Measurements from ENCODE around the gene MAGEC1.
"Not testable (repeated sequence)": the region's sequence is repeated elsewhere in the genome, so short reads cannot be mapped to it uniquely, and the experiment has no call there.

MAGEC1 gene, protein sequence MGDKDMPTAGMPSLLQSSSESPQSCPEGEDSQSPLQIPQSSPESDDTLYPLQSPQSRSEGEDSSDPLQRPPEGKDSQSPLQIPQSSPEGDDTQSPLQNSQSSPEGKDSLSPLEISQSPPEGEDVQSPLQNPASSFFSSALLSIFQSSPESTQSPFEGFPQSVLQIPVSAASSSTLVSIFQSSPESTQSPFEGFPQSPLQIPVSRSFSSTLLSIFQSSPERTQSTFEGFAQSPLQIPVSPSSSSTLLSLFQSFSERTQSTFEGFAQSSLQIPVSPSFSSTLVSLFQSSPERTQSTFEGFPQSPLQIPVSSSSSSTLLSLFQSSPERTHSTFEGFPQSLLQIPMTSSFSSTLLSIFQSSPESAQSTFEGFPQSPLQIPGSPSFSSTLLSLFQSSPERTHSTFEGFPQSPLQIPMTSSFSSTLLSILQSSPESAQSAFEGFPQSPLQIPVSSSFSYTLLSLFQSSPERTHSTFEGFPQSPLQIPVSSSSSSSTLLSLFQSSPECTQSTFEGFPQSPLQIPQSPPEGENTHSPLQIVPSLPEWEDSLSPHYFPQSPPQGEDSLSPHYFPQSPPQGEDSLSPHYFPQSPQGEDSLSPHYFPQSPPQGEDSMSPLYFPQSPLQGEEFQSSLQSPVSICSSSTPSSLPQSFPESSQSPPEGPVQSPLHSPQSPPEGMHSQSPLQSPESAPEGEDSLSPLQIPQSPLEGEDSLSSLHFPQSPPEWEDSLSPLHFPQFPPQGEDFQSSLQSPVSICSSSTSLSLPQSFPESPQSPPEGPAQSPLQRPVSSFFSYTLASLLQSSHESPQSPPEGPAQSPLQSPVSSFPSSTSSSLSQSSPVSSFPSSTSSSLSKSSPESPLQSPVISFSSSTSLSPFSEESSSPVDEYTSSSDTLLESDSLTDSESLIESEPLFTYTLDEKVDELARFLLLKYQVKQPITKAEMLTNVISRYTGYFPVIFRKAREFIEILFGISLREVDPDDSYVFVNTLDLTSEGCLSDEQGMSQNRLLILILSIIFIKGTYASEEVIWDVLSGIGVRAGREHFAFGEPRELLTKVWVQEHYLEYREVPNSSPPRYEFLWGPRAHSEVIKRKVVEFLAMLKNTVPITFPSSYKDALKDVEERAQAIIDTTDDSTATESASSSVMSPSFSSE

DNA sequence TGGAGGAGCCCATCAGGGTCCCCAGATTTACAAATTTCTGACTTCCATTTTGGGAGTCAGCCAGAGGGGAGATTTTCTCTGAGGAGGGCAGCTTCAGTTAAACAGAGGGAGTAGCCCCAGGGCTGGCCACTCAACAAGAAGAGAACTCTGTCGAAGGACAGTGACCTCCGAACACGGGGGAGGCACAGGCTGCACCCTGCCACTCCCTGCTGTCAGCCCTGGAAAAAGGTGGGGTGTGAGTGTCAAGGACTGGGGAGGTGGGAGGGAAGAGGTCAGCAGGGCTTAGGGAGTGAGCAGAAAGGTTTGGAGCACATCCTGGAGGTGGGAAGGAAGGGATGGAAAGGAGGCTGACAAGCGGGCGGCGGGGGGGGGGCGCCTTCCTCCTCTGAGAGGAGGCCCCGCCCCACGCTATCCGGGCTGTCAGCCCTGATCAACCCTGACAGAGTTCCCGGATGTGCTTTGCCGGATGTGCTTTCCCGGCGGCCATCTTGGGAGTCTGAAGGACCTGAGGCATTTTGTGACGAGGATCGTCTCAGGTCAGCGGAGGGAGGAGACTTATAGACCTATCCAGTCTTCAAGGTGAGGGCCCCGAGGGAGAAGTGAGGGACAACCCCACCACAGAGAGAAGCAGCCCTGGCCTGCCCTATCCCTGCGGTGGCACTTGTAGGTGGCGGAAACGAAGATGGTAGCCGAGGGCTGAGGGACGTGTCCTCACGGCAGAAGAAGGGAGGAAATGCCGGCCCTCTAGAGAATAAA lies at the start of gene MAGEC1:
MAGEC1 (plus strand) TSS at position 495 of the 756 bp plus-strand sequence. CDS start 1,179 bp downstream, outside the sequence.
- DNase-seq (ENCODE audit: low read depth) = no peak

DNA sequence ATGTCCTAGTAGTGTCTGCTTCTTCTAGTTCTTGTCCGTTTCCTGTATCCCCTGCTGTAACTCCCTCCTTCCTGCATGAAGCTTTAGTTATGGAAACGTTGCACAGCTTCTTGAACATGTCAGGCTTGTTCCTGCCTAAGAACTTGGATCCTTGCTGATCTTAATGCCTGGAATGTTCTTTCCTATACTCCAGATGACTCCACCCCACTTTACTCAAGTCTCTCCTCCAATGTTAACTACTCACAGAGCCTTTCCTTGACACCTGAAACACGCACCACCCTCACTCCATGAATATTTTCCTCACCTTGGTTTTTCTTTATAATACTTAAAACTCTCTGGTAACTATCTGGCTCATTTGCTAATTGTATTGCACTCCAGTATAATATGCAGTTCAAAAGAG lies 46.2 kb upstream of the MAGEC1 start:
- no peak for DNase-seq (ENCODE audit: low read depth)

DNA sequence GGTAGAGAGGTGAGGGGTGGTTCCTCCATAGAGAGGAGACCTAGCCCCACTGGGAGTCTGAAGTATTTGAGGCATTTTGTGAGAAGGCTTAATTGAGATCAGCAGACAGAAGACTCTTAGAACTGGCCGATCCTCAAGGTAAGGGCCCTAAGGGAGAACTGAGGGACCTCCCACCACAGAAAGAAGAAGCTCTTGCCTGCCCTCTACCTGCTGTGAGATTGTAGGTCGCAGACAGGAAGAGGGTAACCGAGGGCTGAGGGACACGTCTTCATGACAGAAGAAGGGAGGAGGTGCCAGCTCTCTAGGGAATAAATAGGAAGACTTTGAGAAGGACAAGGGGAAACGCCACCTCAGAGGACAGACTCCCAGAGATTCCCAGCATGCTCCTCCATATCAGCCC lies 24.1 kb upstream of the MAGEC1 start:
- no peak for DNase-seq (ENCODE audit: low read depth)

DNA sequence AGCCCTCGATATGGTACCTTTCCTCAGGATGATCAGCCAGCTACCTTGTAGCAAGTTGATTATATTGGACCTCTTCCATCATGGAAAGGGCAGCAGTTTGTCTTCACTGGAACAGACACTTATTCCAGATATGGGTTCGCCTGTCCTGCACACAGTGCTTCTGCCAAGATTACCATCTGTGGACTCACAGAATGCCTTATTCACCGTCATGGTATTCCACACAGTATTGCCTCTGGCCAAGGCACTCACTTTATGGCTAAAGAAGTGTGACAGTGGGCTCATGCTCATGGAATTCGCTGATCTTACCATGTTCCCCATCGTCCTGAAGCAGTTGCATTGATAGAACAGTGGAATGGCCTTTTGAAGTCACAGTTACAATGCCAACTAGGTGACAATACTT lies 14.9 kb upstream of the MAGEC1 start:
- not testable (repeated sequence) for DNase-seq (ENCODE audit: low read depth)

DNA sequence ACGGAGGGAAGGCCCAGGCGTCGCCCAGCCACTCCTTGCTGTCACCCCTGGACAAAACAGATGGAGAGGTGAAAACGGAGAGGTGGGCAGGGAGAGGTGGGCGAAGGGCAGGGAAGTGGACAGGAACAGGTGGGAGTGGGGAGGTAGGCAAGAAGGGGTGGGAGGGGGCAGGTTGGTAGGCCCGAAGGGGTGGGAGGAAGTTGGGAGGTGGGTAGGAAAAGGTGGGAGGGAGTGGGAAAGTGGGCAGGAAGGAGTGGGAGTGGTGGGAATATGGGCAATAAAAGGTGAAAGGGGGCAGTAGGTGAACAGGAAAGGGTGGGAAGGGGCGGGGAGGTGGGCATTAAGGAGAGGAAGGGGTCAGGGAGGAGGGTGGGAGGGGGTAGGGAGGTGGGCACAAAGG lies 9.0 kb upstream of the MAGEC1 start:
- DNase-seq (ENCODE audit: low read depth) = no peak

DNA sequence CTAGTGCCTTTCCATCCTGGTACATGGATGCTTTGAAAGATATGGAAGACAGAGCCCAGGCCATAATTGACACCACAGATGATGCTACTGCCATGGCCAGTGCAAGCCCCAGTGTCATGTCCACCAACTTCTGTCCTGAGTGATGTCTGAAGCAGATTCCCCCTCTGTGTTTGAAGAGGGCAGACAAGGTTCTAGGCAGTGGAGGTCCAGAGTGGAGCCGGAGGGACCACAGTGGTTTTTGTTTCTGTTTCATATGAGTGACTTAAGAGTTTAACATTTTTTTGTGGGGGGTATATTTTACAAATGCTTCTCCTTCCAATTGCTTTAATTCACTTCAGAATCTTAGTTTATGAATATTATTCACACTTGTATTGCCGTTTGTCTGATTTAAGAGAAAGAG lies 6.0 kb upstream of the MAGEC1 start:
- DNase-seq (ENCODE audit: low read depth) = no peak

DNA sequence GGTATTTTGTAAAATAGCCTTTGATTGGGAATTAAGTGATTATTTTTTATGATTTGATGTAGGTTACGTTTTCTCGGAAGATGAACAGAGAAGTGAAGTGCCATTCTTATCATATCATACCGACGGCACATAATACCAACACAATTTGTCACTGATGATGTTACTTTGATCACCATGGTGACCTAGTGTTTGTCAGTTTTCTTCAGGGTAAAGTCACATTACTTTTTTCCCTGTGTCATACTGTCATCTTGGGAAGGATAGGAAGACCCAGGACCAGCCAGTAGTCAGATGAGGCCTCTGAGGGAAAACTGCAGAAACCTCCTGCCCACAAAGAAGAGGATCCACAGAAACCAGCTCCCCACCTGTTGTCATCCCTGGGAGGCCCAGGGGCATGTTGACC lies 1.3 kb upstream of the MAGEC1 start:
- no peak for DNase-seq (ENCODE audit: low read depth)

DNA sequence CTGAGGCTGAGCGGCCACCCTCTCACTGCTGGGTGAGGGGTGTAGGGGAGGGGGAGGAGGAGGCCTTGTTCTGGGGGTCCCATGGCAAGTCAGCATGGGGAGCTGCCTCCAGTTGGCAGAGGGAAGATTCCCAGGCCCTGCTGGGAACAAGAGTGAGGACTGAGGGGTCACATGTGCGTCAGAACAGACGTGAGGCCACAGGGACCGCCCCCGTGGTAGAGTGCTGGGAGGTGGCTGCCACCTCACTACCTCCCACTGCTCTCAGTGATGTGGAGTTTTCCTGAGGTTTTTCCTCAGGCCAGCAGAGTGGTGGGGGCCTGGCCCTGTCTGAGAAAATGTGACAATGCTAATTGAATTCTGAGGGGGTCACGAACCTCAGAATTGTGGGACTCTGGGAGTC lies 568 bp downstream of the MAGEC1 start:
- no peak for DNase-seq (ENCODE audit: low read depth)

DNA sequence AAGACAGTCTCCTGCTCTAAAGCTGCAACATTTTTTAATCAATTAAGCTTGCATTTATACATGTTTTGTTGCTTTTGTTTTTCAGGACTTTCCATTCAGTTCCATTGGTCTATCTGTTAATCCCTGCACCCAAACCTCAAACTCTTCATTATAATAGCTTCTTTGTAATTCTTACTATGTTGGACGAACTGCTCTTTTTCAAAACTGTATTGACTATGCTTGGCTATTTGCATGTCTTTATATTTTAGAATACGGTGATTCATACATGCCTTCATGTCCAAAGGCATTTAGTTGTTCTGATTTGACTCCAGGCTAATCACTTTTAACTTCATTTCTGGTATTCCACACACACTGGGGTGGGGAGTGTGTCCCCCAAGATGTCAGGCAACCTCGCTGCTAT lies 14.1 kb downstream of the MAGEC1 start:
- no peak for DNase-seq (ENCODE audit: low read depth)

DNA sequence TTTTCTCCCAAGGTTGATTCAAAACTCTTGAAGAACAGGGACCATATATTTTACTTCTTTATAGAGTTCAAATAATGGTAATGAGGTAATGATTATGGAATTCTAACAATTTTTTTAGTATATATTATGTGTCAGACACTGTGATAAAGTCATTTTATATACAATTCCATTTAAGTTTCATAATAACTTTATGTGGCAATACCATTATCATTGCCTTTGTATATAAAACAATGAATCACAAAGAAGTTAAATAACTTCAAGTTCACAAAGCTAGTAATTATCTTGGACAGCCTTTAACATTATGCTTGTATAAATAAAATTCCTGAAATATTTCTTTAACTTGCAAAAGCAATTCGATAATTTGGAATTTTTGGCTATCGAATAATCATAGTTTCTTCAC lies 20.6 kb downstream of the MAGEC1 start:
- DNase-seq (ENCODE audit: low read depth) = no peak

DNA sequence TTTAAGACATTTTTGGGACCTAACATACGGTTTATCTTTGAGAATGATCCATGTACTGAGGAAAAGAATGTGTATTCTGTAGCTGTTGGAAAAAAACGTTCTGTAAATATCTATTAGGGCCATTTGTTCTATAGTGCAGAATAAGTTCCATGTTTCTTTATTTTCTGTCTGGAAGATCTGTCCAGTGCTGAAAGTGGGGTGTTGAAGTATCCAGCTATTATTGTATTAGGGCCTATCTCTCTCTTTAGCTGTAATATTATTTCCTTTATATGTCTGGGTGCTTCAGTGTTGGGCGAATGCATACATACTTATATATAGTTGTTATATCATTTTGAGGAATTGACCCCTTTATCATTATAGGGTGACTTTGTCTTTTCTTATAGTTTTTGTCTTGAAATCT lies 24.7 kb downstream of the MAGEC1 start:
- no peak for DNase-seq (ENCODE audit: low read depth)

DNA sequence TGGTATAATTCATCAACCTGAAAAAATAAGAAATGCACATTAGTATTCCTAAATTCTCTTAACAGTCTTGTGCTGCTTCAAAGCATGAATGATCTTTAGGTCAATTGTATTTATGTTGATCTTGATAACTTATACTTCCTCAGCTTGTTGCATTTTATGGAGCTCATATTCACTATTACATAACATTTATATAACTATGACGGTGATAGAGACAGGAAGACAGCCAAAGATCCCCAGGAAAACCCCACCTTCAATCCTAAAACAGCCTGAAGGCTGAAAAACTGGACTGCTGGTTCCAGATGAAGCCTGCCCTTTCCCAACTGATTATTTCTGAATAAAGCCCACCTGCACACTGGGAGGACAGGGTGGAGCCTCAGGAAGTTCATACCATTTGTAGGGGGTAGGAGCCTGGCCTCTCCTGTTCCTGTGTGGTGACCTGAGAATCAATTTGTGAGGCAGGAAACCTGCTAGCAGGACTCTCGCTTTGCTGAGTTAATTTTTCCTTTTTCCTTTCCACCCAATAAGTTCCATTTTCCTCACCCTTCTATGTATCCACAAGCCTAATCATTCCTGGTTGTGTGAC lies 30.5 kb downstream of the MAGEC1 start:
- DNase-seq (ENCODE audit: low read depth) = no peak

DNA sequence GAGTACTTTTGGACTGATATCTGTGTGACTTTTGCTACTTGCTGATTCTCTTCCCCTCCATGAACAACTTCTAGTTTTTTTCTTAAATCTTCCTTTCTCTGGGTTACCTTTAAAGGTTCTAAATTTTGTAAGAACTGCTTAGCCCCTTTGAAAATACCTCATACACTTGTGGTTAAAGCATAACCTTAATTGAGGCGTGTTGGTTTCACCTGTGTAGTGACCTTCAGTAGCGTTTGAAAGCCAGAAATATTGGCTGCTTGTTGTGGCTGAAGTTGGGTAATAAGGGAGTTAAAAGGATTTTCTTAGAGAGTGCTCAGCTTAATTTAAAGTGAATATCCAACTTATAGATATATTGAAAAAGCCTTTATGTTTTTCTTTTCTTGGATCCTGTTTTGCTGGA lies 32.0 kb downstream of the MAGEC1 start:
- no peak for DNase-seq (ENCODE audit: low read depth)

DNA sequence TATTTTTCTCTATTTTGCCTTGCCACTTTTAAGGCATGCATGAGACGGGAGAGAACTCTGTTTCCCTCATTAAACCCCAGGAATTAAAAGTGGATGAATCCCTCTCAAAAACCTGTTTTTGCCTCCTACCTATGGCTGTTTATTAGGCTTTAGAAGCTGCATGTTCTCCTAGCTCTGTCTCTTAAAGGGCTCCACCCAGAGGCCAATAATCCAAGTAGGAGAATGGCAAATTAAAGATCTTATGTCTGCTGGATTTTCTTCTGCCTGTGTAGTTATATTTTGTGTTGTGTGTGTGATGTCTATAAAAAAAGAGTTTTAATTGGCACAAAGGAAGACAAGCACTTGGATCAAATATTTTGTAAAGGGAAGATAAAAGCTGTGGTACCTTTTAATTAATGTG lies 32.4 kb downstream of the MAGEC1 start:
- DNase-seq (ENCODE audit: low read depth) = no peak

DNA sequence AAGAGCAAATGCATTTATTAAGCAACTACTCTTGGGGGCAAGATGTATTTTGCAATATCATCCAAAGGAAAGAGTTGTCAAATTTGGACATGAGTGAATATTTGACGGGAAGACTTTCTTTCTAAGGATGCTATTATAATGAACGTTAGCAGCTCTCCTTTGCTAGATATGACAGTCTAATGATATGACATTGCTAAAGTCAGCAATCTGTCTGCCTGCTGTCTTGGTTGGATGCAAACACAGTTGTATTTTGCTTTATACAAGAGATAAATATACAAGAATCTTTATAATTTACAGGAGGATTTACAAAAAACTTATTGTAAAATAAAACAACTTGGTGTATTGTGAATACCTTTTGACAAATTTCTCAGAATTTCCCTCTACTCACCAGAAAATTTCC lies 37.5 kb downstream of the MAGEC1 start:
- DNase-seq (ENCODE audit: low read depth) = no peak

DNA sequence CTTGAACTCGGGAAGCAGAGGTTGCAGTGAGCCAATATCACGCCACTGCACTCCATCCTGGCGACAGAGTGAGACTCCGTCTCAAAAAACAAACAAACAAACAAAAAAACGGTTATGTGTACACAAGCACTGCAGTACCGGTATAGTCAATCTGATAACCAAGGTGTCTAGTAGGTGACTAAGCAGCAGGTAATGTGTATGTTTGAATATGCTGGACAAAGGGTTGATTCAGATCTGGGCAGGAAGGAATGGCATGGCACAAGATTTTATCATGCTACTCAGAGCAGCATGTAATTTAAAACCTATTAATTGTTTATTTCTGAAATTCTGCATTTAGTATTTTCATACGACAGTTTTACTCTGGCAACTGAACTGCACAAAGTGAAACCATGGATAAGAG lies 41.7 kb downstream of the MAGEC1 start:
- no peak for DNase-seq (ENCODE audit: low read depth)

DNA sequence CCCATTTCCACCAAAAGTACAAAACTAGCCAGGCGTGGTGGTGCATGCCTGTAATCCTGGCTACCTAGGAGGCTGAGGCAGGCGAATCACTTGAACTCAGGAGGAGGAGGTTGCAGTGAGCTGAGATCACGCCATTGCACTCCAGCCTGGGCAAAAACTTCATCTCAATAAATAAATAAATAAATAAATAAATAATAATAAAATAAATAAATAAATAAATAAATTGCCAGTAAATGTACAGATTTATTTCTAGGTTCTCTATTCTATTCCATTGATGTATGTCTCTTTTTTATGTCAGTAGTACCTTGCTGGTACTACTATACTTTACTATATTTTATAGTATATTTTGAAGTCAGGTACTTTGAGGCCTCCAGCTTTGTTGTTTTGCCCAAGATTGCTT lies 43.7 kb downstream of the MAGEC1 start:
- DNase-seq (ENCODE audit: low read depth) = no peak

DNA sequence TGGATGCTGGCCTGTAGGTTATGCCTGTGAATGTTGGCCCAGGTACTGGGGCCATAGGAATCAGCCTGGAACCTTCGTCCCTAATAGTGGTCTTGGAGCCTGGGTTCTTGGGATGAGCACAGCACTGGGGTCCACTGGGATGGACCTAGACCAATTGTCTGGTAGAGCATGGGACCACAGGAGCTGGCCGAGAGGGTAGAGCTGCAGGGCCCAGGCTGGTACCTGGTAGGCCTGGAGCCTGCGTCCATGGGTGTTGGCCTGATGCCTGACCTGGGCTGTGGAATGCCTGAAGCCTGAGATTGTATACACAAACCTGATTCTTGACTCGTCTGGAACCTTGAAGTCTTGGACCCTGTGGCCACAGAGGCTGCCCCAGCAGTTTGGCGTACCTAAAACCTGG lies 48.9 kb downstream of the MAGEC1 start:
- no peak for DNase-seq (ENCODE audit: low read depth)

DNA sequence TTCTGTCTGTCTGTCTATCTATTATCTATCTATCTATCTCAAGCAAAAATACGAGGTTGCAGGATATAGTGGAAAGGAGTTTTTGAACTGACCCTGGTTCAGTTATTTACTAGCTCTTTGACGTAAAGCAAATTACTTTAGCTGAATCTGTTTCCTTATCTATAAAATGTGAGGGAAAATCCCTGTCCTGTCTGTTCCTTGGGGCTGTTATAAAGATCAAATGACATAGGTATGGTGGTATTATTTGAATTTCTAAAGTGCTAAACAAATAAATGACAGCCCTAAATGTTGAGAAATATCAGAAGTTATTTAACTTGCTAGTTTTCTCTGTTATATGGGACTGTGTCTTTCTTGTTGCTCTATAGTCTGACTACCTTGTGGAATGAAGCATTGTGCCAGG lies 55.0 kb downstream of the MAGEC1 start:
- no peak for DNase-seq (ENCODE audit: low read depth)

Measured in stimulated activated CD8-positive, alpha-beta memory T cell treated with anti-CD3 and anti-CD28 coated beads, Interleukin-12 subunit alpha, Interleukin-12 subunit beta, amount 100 ng/mL, for 1 hour (primary cell).